Measurements from ENCODE around the gene PHEX. TPM values are rescaled to one million over a fixed set of nuclear protein-coding genes. Genes with fewer than 3 reads are reported as not detected.

The PHEX gene
- total RNA-seq, 1 donor from 2014 or later: 5.3 TPM

DNA sequence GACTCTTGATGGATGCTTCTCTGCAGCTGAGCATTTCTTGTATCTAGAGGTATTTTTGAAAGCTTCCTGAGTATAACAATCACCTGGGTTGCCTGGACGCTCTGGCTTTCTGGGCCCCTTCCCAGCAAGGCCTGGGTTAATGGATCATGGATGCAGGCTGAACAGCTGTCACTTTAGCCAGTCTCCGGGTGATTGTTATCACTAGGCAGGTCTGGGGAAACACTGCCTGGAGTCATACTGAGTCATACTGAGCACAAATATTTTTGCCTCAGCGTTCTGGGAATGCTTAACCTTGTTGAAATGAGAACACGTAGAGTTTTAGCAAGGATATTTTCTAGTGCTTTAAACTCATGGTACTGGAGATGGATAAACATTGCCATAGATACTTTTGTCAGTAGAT is 102.6 kb downstream of the PHEX start:
- FAIRE-seq (no peak), DNase-seq (ENCODE audit: low read depth) (peak; percentile 83)
- no peaks in the 10 kb centered on the region for H3K27me3 ChIP-seq (ENCODE audit: control insufficient read depth, insufficient read depth, low read length)
- H3K36me3 ChIP-seq (ENCODE audit: control insufficient read depth, insufficient read depth, low read length): no peaks in the 10 kb centered on the region
- TF ChIP-seq, protein P1, sequence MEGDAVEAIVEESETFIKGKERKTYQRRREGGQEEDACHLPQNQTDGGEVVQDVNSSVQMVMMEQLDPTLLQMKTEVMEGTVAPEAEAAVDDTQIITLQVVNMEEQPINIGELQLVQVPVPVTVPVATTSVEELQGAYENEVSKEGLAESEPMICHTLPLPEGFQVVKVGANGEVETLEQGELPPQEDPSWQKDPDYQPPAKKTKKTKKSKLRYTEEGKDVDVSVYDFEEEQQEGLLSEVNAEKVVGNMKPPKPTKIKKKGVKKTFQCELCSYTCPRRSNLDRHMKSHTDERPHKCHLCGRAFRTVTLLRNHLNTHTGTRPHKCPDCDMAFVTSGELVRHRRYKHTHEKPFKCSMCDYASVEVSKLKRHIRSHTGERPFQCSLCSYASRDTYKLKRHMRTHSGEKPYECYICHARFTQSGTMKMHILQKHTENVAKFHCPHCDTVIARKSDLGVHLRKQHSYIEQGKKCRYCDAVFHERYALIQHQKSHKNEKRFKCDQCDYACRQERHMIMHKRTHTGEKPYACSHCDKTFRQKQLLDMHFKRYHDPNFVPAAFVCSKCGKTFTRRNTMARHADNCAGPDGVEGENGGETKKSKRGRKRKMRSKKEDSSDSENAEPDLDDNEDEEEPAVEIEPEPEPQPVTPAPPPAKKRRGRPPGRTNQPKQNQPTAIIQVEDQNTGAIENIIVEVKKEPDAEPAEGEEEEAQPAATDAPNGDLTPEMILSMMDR (IDR thresholded peaks at IDR 0.05; ENCODE audit: insufficient read depth, low read length, severe bottlenecking): no peak
- H3K4me3 ChIP-seq (ENCODE audit: low read depth, low read length): no peak overlapping the region

DNA sequence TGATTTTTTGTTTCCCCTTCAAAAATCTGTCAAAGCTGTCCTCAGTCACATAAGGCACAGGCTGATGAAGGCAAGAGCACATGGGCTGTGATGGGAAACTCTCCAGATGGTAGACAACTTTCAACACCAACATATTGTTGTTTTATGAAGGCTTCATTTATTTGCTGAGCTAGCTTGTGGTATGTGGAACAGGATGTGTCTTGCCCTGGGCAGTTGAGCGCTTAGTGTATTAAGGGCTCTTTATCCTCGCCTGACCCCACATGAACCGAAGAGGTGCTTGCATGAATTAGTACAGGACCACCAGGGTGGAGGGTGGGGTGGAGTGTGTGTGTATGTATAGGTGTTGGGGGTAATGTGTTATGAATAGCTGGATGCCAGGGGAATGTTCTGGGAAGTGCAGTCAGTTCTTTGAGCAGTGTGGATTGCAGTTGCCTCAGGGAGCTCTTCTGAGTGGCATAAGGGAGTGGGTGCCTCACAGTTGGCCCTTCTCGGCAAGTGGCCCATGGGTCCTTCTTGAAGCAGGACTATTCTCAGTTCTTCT is 103.1 kb downstream of the PHEX start:
- DNase-seq (ENCODE audit: low read depth) (peak; percentile 77), FAIRE-seq (peak; percentile 73)
- no peak overlapping the region for H3K4me3 ChIP-seq (ENCODE audit: low read depth, low read length)
- H3K27me3 ChIP-seq (ENCODE audit: control insufficient read depth, insufficient read depth, low read length): no peaks in the 10 kb centered on the region
- TF ChIP-seq, protein P1 (IDR thresholded peaks at IDR 0.05; ENCODE audit: insufficient read depth, low read length, severe bottlenecking): no peak
- no peaks in the 10 kb centered on the region for H3K36me3 ChIP-seq (ENCODE audit: control insufficient read depth, insufficient read depth, low read length)

DNA sequence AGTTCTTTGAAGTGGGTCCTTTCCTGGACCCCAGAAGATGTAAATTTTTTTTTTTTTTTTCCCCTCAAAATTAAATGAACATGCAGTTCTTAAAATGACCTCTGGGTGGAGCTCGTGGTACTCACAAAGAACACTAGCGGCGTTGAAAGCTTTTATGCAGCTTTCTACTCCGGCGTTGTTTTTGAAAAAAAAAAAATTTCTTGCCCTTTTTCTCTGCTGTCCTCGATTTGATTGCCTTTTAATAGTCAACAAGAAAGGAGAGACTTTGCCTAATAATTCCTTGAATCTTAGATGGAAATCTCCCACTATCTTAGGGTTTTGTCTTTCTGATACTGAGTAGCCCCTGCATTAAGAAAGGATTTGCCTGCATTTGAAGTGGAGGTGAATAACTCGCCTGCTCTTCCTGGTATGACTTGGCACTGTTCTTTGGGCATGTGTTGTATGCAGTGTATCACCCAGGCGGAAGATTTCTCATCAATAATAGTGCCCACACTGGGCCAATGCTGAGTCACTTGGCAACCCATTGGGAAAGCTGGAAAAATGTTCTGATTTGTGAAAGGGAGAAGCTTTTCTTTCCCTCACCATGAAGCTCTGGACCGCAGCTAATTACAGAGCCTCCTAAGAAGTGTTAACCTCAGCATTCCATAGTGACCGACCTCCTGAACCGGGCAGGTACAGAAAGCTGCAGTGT is 104.0 kb downstream of the PHEX start:
- peak; percentile 88 for DNase-seq (ENCODE audit: low read depth)

DNA sequence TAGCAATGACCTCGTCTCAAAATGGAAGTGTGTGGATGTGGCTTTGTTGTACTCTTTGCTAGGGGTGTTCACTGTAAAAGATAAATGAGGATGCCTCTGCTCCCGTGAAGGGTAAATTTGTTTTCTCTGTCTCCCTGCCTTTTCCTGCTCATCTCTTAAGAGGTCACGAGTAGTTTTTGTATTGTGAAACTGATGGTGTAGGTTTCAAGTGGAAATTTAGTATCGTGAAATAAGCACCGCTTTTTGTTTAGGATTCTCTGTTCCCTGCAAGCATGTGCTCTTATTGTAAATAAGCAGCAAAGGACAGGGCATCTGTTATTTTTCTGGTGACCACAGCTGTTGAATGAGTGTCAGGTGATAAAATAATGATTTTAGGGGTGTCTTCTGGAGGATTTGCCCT is 104.6 kb downstream of the PHEX start:
- Histone ChIP-seq H3K4me3 (ENCODE audit: low read depth, low read length) (peak overlapping the region; percentile 36), H3K36me3 (ENCODE audit: control insufficient read depth, insufficient read depth, low read length) (no peaks in the 10 kb centered on the region), H3K27me3 (ENCODE audit: control insufficient read depth, insufficient read depth, low read length) (no peaks in the 10 kb centered on the region)
- DNase-seq (ENCODE audit: low read depth): no peak
- TF ChIP-seq, protein P1 (IDR thresholded peaks at IDR 0.05; ENCODE audit: insufficient read depth, low read length, severe bottlenecking): no peak
- FAIRE-seq: no peak

More for the DNA sequence above, 104.0 kb downstream of the PHEX start:
- TF ChIP-seq, protein P1 (IDR thresholded peaks at IDR 0.05; ENCODE audit: insufficient read depth, low read length, severe bottlenecking): peak; percentile 42
- no peaks in the 10 kb centered on the region for H3K36me3 ChIP-seq (ENCODE audit: control insufficient read depth, insufficient read depth, low read length)
- peak overlapping the region; percentile 36 for H3K4me3 ChIP-seq (ENCODE audit: low read depth, low read length)
- FAIRE-seq: no peak
- no peaks in the 10 kb centered on the region for H3K27me3 ChIP-seq (ENCODE audit: control insufficient read depth, insufficient read depth, low read length)

DNA sequence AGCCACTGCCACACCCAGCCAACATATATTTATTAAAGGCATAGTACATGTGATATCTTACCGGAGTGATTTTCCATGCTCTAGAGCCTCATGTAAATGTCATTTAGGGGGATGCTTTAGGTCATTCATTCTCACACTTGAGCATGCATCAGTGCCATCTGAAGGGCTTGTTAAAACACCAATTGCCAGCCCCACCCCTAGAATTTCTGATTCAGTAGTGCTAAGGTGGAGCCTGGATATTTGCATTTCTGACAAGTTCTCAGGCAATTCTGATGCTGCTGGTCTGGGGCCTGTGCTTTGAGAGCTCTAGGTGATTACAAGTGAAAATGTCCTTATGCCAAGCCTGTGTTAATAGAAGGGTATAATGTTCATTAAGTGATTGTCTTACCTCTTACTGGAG is 107.7 kb downstream of the PHEX start:
- no peak overlapping the region for H3K4me3 ChIP-seq (ENCODE audit: low read depth, low read length)
- FAIRE-seq: no peak
- DNase-seq (ENCODE audit: low read depth): no peak
- H3K27me3 ChIP-seq (ENCODE audit: control insufficient read depth, insufficient read depth, low read length): no peaks in the 10 kb centered on the region
- H3K36me3 ChIP-seq (ENCODE audit: control insufficient read depth, insufficient read depth, low read length): no peaks in the 10 kb centered on the region
- TF ChIP-seq, protein P1 (IDR thresholded peaks at IDR 0.05; ENCODE audit: insufficient read depth, low read length, severe bottlenecking): no peak
